Measurements from ENCODE around the gene CSGALNACT2. TPM values are rescaled to one million over a fixed set of nuclear protein-coding genes. Genes with fewer than 3 reads are reported as not detected.

CSGALNACT2 gene
- polyA plus RNA-seq, 1 donor: 23.9 TPM

- no peak for DNase-seq (ENCODE audit: low read depth)
Observed at GRCh38 chr10:43200538-43201390, 62.5 kb downstream of the CSGALNACT2 start.

GRCh38 chr10:43201545-43202131 lies 63.4 kb downstream of the CSGALNACT2 start:
- DNase-seq (ENCODE audit: low read depth): no peak

- no peak for DNase-seq (ENCODE audit: low read depth)
Observed at GRCh38 chr10:43202224-43202656, 64.0 kb downstream of the CSGALNACT2 start.

- no peak for DNase-seq (ENCODE audit: low read depth)
Observed at GRCh38 chr10:43202657-43203447, 64.6 kb downstream of the CSGALNACT2 start.

GRCh38 chr10:43203448-43204041 lies 65.3 kb downstream of the CSGALNACT2 start:
- no peak for DNase-seq (ENCODE audit: low read depth)

GRCh38 chr10:43204042-43204942 lies 66.0 kb downstream of the CSGALNACT2 start:
- no peak for DNase-seq (ENCODE audit: low read depth)

GRCh38 chr10:43204943-43205671 lies 66.9 kb downstream of the CSGALNACT2 start:
- DNase-seq (ENCODE audit: low read depth): no peak

GRCh38 chr10:43205681-43206390 lies 67.6 kb downstream of the CSGALNACT2 start:
- no peak for DNase-seq (ENCODE audit: low read depth)

GRCh38 chr10:43206391-43207235 lies 68.4 kb downstream of the CSGALNACT2 start:
- no peak for DNase-seq (ENCODE audit: low read depth)

- no peak for DNase-seq (ENCODE audit: low read depth)
Observed at GRCh38 chr10:43208147-43209073, 70.2 kb downstream of the CSGALNACT2 start.

- no peak for DNase-seq (ENCODE audit: low read depth)
Observed at GRCh38 chr10:43209074-43209455, 70.8 kb downstream of the CSGALNACT2 start.

- DNase-seq (ENCODE audit: low read depth): no peak
Observed at GRCh38 chr10:43209651-43210141, 71.5 kb downstream of the CSGALNACT2 start.

GRCh38 chr10:43210556-43210955 lies 72.3 kb downstream of the CSGALNACT2 start:
- DNase-seq (ENCODE audit: low read depth): no peak

- no peak for DNase-seq (ENCODE audit: low read depth)
Observed at GRCh38 chr10:43211030-43211429, 72.8 kb downstream of the CSGALNACT2 start.

GRCh38 chr10:43211431-43212042 lies 73.3 kb downstream of the CSGALNACT2 start:
- DNase-seq (ENCODE audit: low read depth): no peak

GRCh38 chr10:43212043-43212721 lies 73.9 kb downstream of the CSGALNACT2 start:
- DNase-seq (ENCODE audit: low read depth): no peak
